AG09309 (cell line): ENCODE results near the gene INSC.

Experiments
- DNase-seq: peaks from one replicate; pipeline ENCODE4 v3.0.0-alpha.2; 2010; ENCODE audit warnings: low read depth
- H3K4me3 ChIP-seq: 2 replicates; pipeline ENCODE4 v1.5.1; 2011; ENCODE audit warnings: mild to moderate bottlenecking, low read depth, low read length, moderate library complexity; ENCODE audit not compliant: control insufficient read depth
- CTCF ChIP-seq: IDR thresholded peaks from 2 replicates; pipeline ENCODE4 v1.5.1; 2011; ENCODE audit warnings: mild to moderate bottlenecking, low read depth, low read length, inconsistent platforms; ENCODE audit not compliant: insufficient read depth, control insufficient read depth; ENCODE audit errors: missing control alignments

INSC gene

DNA sequence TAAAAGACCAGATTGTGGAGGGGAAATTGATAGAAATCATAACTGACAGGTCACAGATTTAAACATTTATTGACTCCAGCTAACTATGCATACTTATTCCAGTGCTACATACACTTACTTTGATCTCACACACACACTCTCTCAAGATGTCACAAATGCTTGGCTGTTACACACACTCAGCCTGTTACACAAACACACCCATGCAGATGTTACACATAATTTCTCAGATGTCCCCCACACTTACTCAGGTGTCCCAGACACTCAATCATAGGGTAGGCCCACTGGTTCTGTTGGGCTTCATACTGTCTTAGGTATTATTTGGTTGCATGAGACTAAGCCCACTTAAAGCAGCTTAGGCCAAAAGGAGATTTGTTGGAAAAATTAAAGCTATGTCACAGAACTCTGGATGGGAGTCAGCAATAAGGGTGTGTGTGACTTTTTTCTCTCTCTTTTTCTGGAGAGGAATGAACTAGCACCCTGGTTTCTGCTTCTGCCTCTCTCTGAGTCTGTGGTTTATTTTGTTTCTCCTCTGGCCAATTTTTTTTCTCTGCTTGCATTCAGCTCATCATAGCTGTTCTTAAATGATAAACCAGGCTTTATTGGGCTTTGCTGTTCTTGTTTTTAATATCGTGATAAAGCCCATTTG lies 179.4 kb downstream of the INSC start:
- no peak for DNase-seq
- H3K4me3 ChIP-seq: no peak overlapping the region
- TF ChIP-seq CTCF: no peak

DNA sequence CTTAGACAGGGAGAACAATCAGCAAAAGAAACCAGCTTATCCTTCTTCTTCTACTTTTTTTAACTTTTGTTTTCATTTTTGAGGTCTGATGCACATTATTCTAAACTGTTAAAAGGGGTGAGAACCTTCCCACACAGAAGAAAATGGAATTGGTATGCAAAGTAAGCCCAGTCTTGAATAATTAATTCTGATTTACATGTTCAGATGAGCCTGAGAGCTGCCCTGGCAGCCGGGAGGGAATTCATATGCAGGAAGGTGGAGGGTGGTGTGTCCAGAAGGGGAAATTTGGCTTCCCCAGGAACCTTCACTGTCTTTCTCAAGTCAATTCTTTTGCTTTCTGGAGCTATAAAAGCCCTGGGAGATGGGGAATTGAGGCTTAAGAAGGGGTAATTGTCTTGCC lies 181.0 kb downstream of the INSC start:
- H3K4me3 ChIP-seq: no peak overlapping the region
- TF ChIP-seq CTCF: no peak
- no peak for DNase-seq
